ENCODE results near the gene TBX10.

Gene TBX10

GRCh38 chr11:67642173-67643120, 2.9 kb upstream of the TBX10 start:
- H3K27ac ChIP-seq (ENCODE audit: low read depth, low read length): no peak overlapping the region
- H3K79me2 ChIP-seq (ENCODE audit: control insufficient read depth, low read length): peaks cover 6% of the 10 kb centered on the region; the same call in 1 of the 2 replicates
- H4K20me1 ChIP-seq (ENCODE audit: control insufficient read depth, insufficient read depth, low read depth, low read length): no peaks in the 10 kb centered on the region
- no peaks in the 10 kb centered on the region for H3K9me2 ChIP-seq (replicated peaks; ENCODE audit: control insufficient read depth, low read length)
- H3K9me3 ChIP-seq (ENCODE audit: control insufficient read depth, insufficient read depth, low read length): no peaks in the 10 kb centered on the region
- H3K27me3 ChIP-seq (ENCODE audit: control insufficient read depth, low read length): no peaks in the 10 kb centered on the region
- no peak overlapping the region for H3K4me2 ChIP-seq (ENCODE audit: low read length)
- H3K4me3 ChIP-seq (ENCODE audit: low read length): no peak overlapping the region
- peaks cover 22% of the 10 kb centered on the region for H3F3A ChIP-seq (ENCODE audit: control insufficient read depth, insufficient read depth)
- TF ChIP-seq EZH2phosphoT487 (IDR thresholded peaks at IDR 0.05; ENCODE audit: borderline replicate concordance, low read length) (no peak), CTCF (IDR thresholded peaks at IDR 0.05; ENCODE audit: low read depth, low read length, poor library complexity, severe bottlenecking) (no peak)
- 0 out of 2 replicates have a peak, but pooled peaks cover 4% of the 10 kb centered on the region for H3K36me3 ChIP-seq (ENCODE audit: control insufficient read depth, low read length)
- peaks cover 39% of the 10 kb centered on the region for H3K4me1 ChIP-seq (ENCODE audit: control insufficient read depth, low read length)

- Histone ChIP-seq H3K79me2 (ENCODE audit: control insufficient read depth, low read length) (peaks cover 6% of the 10 kb centered on the region; the same call in 1 of the 2 replicates), H3K4me2 (ENCODE audit: low read length) (no peak overlapping the region), H3K4me1 (ENCODE audit: control insufficient read depth, low read length) (peaks cover 30% of the 10 kb centered on the region), H3F3A (ENCODE audit: control insufficient read depth, insufficient read depth) (peaks cover 16% of the 10 kb centered on the region), H3K27me3 (ENCODE audit: control insufficient read depth, low read length) (no peaks in the 10 kb centered on the region), H3K27ac (ENCODE audit: low read depth, low read length) (no peak overlapping the region), H3K9me3 (ENCODE audit: control insufficient read depth, insufficient read depth, low read length) (no peaks in the 10 kb centered on the region), H3K36me3 (ENCODE audit: control insufficient read depth, low read length) (0 out of 2 replicates have a peak, but pooled peaks cover 4% of the 10 kb centered on the region), H3K4me3 (ENCODE audit: low read length) (no peak overlapping the region), H4K20me1 (ENCODE audit: control insufficient read depth, insufficient read depth, low read depth, low read length) (no peaks in the 10 kb centered on the region), H3K9me2 (replicated peaks; ENCODE audit: control insufficient read depth, low read length) (no peaks in the 10 kb centered on the region)
- TF ChIP-seq CTCF (IDR thresholded peaks at IDR 0.05; ENCODE audit: low read depth, low read length, poor library complexity, severe bottlenecking): no peak
- no peak for TF ChIP-seq EZH2phosphoT487 (IDR thresholded peaks at IDR 0.05; ENCODE audit: borderline replicate concordance, low read length)
Observed at GRCh38 chr11:67641338-67642172, 2.0 kb upstream of the TBX10 start.

GRCh38 chr11:67640758-67641337, 1.3 kb upstream of the TBX10 start:
- Histone ChIP-seq H3K27me3 (ENCODE audit: control insufficient read depth, low read length) (no peaks in the 10 kb centered on the region), H3K79me2 (ENCODE audit: control insufficient read depth, low read length) (peaks cover 6% of the 10 kb centered on the region; the same call in 1 of the 2 replicates), H3K36me3 (ENCODE audit: control insufficient read depth, low read length) (no peaks in the 10 kb centered on the region), H3K27ac (ENCODE audit: low read depth, low read length) (no peak overlapping the region), H3F3A (ENCODE audit: control insufficient read depth, insufficient read depth) (peaks cover 9% of the 10 kb centered on the region), H3K9me3 (ENCODE audit: control insufficient read depth, insufficient read depth, low read length) (no peaks in the 10 kb centered on the region), H4K20me1 (ENCODE audit: control insufficient read depth, insufficient read depth, low read depth, low read length) (no peaks in the 10 kb centered on the region), H3K9me2 (replicated peaks; ENCODE audit: control insufficient read depth, low read length) (no peaks in the 10 kb centered on the region), H3K4me3 (ENCODE audit: low read length) (no peak overlapping the region), H3K4me2 (ENCODE audit: low read length) (no peak overlapping the region), H3K4me1 (ENCODE audit: control insufficient read depth, low read length) (peaks cover 23% of the 10 kb centered on the region)
- TF ChIP-seq CTCF (IDR thresholded peaks at IDR 0.05; ENCODE audit: low read depth, low read length, poor library complexity, severe bottlenecking) (no peak), EZH2phosphoT487 (IDR thresholded peaks at IDR 0.05; ENCODE audit: borderline replicate concordance, low read length) (no peak)
